Activated gamma-delta T cell treated with anti-CD3 and anti-CD28 coated beads, Interleukin-2, amount 50 U/mL, for 16 hours (primary cell): Measurements from ENCODE around the gene XPNPEP2.

Experiments used
- DNase-seq: peaks from one replicate; pipeline ENCODE4 v3.0.0-alpha.2; 2020; ENCODE audit warnings: low read depth

The XPNPEP2 gene

DNA sequence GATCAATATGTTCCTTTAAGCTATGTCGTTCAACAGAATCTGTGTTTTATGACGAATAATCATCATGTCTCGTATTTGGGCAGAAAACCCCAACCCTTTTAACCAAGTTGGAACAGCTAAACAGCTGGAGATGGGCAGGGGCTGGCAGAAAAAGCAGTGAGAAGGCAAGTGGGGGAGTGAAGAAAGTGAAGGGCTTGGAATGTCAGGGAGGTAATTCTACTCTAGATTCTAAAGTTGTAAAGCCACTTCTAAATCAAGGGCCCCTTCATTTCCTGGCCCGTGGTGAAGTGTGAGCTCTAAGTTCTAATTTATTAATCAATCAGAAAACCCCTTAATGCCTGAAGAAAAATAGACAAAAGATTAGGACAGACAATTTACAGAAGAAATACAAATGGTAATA is 61.4 kb downstream of the XPNPEP2 start:
- no peak for DNase-seq

DNA sequence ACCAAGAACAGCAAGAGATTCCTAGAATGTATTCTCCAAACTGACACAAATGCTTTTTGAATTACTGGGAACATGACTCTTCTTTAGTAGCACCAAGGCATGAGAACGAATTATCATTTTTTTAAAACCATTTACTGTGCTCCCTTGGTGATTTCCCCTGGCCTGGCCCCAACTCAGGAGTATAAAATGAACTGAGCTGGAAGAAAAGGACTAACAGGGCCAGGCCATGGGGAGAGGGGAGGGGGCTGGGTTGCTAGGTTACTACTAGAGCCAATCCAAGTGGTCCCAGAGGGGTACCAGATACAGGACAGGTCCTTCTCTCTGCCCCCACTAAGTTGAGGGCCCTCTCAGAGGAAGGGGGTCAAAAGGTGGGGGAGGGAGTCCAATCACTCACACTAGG is 64.1 kb downstream of the XPNPEP2 start:
- no peak for DNase-seq

DNA sequence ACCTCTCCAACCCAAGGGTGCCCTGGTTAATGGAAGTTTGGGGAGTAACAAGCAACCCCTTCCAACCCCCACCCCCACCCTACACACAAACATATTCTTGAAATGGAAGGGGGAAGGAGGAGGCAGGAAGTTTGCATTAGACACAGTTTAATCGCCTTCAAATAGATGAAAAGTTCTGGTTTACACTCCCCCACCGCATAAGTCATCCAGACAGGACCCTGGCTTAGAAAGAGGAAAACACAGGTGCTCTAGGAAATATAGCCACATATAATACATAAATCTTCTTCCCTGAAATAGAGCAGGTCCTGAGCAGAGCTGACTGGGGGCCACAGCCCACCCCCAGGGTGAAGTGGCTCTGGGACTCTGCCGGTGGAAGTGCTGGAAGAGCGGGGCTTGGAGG is 66.0 kb downstream of the XPNPEP2 start:
- no peak for DNase-seq

GRCh38 chrX:129808158-129808828 is 69.5 kb downstream of the XPNPEP2 start:
- no peak for DNase-seq

DNA sequence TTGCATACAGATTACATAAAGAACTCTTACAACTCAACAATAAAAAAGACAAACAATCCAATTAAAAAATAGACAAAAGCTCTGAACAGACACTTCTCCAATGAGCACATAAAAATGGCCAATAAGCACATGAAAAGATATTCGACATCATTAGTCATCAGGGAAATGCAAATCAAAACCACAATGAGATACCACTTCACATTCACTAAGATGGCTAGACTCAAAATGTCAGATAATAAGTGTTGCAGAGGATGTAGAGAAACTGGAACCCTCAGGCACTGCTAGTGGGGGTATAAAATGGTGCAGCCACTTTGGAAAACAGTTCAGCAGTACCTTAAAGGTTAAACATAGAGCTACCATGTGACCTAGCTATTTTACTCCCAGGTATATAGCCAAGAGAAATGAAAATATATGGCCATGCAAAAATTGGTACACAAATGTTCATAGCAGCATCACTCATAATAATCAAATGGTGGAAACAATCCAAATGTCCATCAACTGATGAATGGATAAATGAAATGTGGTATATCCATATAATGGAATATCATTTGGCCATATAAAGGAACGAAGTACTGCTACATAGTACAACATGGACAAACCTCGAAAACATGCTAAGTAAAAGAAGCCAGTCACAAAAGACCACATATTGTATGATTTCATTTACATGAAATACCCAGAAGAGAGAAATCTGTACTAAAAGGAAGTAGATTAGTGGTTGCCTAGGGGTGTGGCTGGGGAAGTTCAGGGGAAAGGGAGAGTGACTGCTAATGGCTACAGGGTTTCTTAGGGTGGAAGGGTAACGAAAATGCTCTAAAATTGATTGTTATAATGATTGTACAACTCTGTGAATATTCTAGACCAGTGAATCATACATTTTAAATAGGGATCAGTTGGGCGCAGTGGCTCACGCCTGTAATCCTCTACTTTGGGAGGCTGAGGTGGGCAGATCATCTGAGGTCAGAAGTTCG is 70.3 kb downstream of the XPNPEP2 start:
- no peak for DNase-seq

GRCh38 chrX:129813662-129814368 is 75.0 kb downstream of the XPNPEP2 start:
- DNase-seq: no peak

DNA sequence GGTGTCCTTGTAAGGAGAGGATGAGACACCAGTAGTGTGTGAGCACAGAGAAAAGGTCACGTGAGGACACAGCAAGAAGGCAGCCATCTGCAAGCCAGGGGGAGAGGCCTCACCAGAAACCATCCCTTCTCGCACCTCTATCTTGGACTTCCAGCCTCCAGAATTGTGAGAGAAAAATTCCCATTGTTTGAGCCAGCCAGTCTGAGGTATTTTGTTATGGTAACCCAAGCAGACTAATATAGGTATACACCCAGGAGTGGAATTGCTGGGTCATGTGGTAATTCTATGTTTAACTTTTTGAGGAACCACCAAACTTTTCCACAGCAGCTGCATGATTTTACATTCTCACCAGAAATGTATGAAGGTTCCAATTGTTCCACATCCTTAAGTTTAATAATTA is 79.3 kb downstream of the XPNPEP2 start:
- no peak for DNase-seq
